HG03060 (cell line): ENCODE data around the gene NRTN.
"Not testable (repeated sequence)": the region's sequence is repeated elsewhere in the genome, so short reads cannot be mapped to it uniquely, and the experiment has no call there.

Experiments
- ATAC-seq: cut with Tn5 transposase; IDR thresholded peaks from one replicate; pipeline ENCODE4 v1.9.1; 2021; ENCODE audit warnings: low read depth, moderate number of reproducible peaks; ENCODE audit not compliant: unreplicated experiment

The NRTN gene

GRCh38 chr19:5832527-5833216 lies 27.8 kb downstream of the NRTN start:
- no peak for ATAC-seq

GRCh38 chr19:5837761-5838352 lies 33.0 kb downstream of the NRTN start:
- ATAC-seq, result no peak

GRCh38 chr19:5838353-5839064 lies 33.6 kb downstream of the NRTN start:
- no peak for ATAC-seq

GRCh38 chr19:5839065-5840017 lies 34.5 kb downstream of the NRTN start, which contains the start of gene FUT6:
Gene FUT6, minus strand, starts transcription at chr19:5839702. Its CDS starts 7,135 bp downstream, at chr19:5832567.
- ATAC-seq, result no peak

GRCh38 chr19:5841735-5842111 lies 36.9 kb downstream of the NRTN start:
- not testable (repeated sequence) for ATAC-seq

GRCh38 chr19:5843295-5843927 lies 38.5 kb downstream of the NRTN start:
- no peak for ATAC-seq

- no peak for ATAC-seq
Measured at GRCh38 chr19:5844456-5845433, 39.9 kb downstream of the NRTN start.

- ATAC-seq, result not testable (repeated sequence)
Measured at GRCh38 chr19:5847846-5848245, 43.0 kb downstream of the NRTN start.

- not testable (repeated sequence) for ATAC-seq
Measured at GRCh38 chr19:5848621-5849020, 43.8 kb downstream of the NRTN start.

- no peak for ATAC-seq
Measured at GRCh38 chr19:5850189-5850588, 45.3 kb downstream of the NRTN start.

GRCh38 chr19:5850743-5851293 lies 46.0 kb downstream of the NRTN start:
- ATAC-seq, result no peak

- no peak for ATAC-seq
Measured at GRCh38 chr19:5851302-5851701, 46.4 kb downstream of the NRTN start, which contains the start of gene FUT3. Gene FUT3, minus strand, starts transcription at chr19:5851449.

- not testable (repeated sequence) for ATAC-seq
Measured at GRCh38 chr19:5854121-5854520, 49.3 kb downstream of the NRTN start.

GRCh38 chr19:5855151-5855550 lies 50.3 kb downstream of the NRTN start:
- ATAC-seq, result not testable (repeated sequence)

- no peak for ATAC-seq
Measured at GRCh38 chr19:5857203-5858081, 52.6 kb downstream of the NRTN start.

- ATAC-seq, result no peak
Measured at GRCh38 chr19:5863030-5863665, 58.3 kb downstream of the NRTN start.
